GM23248 (cell line): ENCODE results near the gene HOXA9.

Experiments used
- EZH2 ChIP-seq: fragments of 200-600 bp; sonication (generic); IDR thresholded peaks from 2 replicates; pipeline ENCODE4 v1.6.1; 2018; ENCODE audit warnings: antibody characterized with exemption, mild to moderate bottlenecking; ENCODE audit not compliant: insufficient read depth, poor library complexity, severe bottlenecking
- EZH2phosphoT487 ChIP-seq: fragments of 200-600 bp; sonication (generic); IDR thresholded peaks from 2 replicates; pipeline ENCODE4 v1.6.1; 2018; ENCODE audit warnings: antibody characterized with exemption, moderate library complexity, mild to moderate bottlenecking, low read depth; ENCODE audit not compliant: insufficient read depth

DNA sequence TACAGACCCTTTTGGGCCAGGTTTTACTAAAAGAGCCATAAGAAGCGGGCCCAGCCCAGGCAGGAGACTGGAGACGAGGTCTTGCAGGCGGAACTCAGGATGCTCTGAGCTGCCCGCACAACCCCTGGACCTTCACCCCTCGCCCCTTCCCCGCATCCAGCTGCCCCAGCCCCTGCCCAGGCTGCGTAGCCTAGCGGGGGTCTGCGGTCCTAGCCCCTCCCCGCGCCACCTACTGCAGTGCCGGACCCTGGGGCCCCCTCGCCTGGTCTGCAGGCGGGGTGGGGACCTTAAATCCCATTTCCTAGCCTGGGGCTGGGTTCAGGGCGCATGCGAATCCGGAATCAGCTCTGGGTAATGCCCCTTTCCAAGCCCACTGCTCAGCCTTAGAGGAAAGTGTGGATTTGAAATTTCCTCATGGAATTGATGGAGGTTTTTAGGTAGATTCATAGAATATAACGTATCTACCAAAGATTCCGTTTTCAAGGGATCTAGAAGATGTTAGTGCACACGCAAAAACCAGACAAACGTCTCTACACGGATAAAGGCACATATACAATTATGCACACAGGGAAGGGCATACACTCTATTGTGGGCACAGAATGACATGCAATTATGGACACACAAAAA, 12.4 kb downstream of the HOXA9 start:
- TF ChIP-seq EZH2 (no peak), EZH2phosphoT487 (no peak)
